ENCODE data around the gene GSG1L.

Gene GSG1L

GRCh38 chr16:27789150-27789549 is 274.4 kb downstream of the GSG1L start:
- DNase-seq (ENCODE audit: low read depth) = no peak

- no peak for DNase-seq (ENCODE audit: low read depth)
Observed at GRCh38 chr16:27787665-27788064, 275.8 kb downstream of the GSG1L start.

- DNase-seq (ENCODE audit: low read depth) = no peak
Observed at GRCh38 chr16:27786923-27787625, 276.4 kb downstream of the GSG1L start.

GRCh38 chr16:27786221-27786922 is 277.1 kb downstream of the GSG1L start:
- DNase-seq (ENCODE audit: low read depth) = no peak

GRCh38 chr16:27785307-27785678 is 278.2 kb downstream of the GSG1L start:
- no peak for DNase-seq (ENCODE audit: low read depth)

GRCh38 chr16:27784351-27785306 is 278.9 kb downstream of the GSG1L start:
- no peak for DNase-seq (ENCODE audit: low read depth)

- DNase-seq (ENCODE audit: low read depth) = no peak
Observed at GRCh38 chr16:27781981-27782880, 281.3 kb downstream of the GSG1L start.

GRCh38 chr16:27781195-27781524 is 282.4 kb downstream of the GSG1L start:
- no peak for DNase-seq (ENCODE audit: low read depth)

- DNase-seq (ENCODE audit: low read depth) = no peak
Observed at GRCh38 chr16:27780468-27781194, 282.9 kb downstream of the GSG1L start.

GRCh38 chr16:27779641-27780164 is 283.8 kb downstream of the GSG1L start:
- no peak for DNase-seq (ENCODE audit: low read depth)

- no peak for DNase-seq (ENCODE audit: low read depth)
Observed at GRCh38 chr16:27778926-27779570, 284.5 kb downstream of the GSG1L start.

- no peak for DNase-seq (ENCODE audit: low read depth)
Observed at GRCh38 chr16:27778171-27778925, 285.2 kb downstream of the GSG1L start.

- DNase-seq (ENCODE audit: low read depth) = no peak
Observed at GRCh38 chr16:27777527-27777926, 286.0 kb downstream of the GSG1L start.

- DNase-seq (ENCODE audit: low read depth) = no peak
Observed at GRCh38 chr16:27776556-27777225, 286.8 kb downstream of the GSG1L start.

GRCh38 chr16:27775254-27775653 is 288.3 kb downstream of the GSG1L start:
- DNase-seq (ENCODE audit: low read depth) = no peak

- DNase-seq (ENCODE audit: low read depth) = no peak
Observed at GRCh38 chr16:27774779-27775178, 288.7 kb downstream of the GSG1L start.

GRCh38 chr16:27773344-27773743 is 290.2 kb downstream of the GSG1L start:
- no peak for DNase-seq (ENCODE audit: low read depth)

GRCh38 chr16:27772093-27772825 is 291.3 kb downstream of the GSG1L start:
- DNase-seq (ENCODE audit: low read depth) = no peak
